GM21717 (cell line): ENCODE data around the gene CD28.
"Not testable (repeated sequence)": the region's sequence is repeated elsewhere in the genome, so short reads cannot be mapped to it uniquely, and the experiment has no call there.

ENCODE experiments used
- ATAC-seq: cut with Tn5 transposase; IDR thresholded peaks from one replicate; pipeline ENCODE4 v1.9.1; 2021; ENCODE audit warnings: mild to moderate bottlenecking, moderate library complexity; ENCODE audit not compliant: unreplicated experiment

The CD28 gene

GRCh38 chr2:203685789-203686420, 20.5 kb upstream of the CD28 start:
- ATAC-seq, result no peak

- no peak for ATAC-seq
Observed at GRCh38 chr2:203687165-203687564, 19.3 kb upstream of the CD28 start.

GRCh38 chr2:203688798-203689197, 17.6 kb upstream of the CD28 start:
- peak; percentile 82 for ATAC-seq

- no peak for ATAC-seq
Observed at GRCh38 chr2:203689426-203690116, 16.9 kb upstream of the CD28 start.

GRCh38 chr2:203690117-203690431, 16.4 kb upstream of the CD28 start:
- ATAC-seq, result no peak

- no peak for ATAC-seq
Observed at GRCh38 chr2:203690441-203691047, 15.9 kb upstream of the CD28 start.

- ATAC-seq, result no peak
Observed at GRCh38 chr2:203691149-203691548, 15.3 kb upstream of the CD28 start.

GRCh38 chr2:203692031-203692710, 14.3 kb upstream of the CD28 start:
- no peak for ATAC-seq

GRCh38 chr2:203693242-203693879, 13.1 kb upstream of the CD28 start:
- ATAC-seq, result no peak

GRCh38 chr2:203694191-203694590, 12.2 kb upstream of the CD28 start:
- no peak for ATAC-seq

GRCh38 chr2:203697190-203697589, 9.2 kb upstream of the CD28 start:
- peak; percentile 50 for ATAC-seq

GRCh38 chr2:203697763-203698162, 8.7 kb upstream of the CD28 start:
- not testable (repeated sequence) for ATAC-seq

- ATAC-seq, result not testable (repeated sequence)
Observed at GRCh38 chr2:203698410-203698809, 8.0 kb upstream of the CD28 start.

- no peak for ATAC-seq
Observed at GRCh38 chr2:203704430-203704829, 2.0 kb upstream of the CD28 start.

- no peak for ATAC-seq
Observed at GRCh38 chr2:203705178-203705577, 1.3 kb upstream of the CD28 start.

- ATAC-seq, result no peak
Observed at GRCh38 chr2:203707530-203707929, 1.1 kb downstream of the CD28 start.

- ATAC-seq, result no peak
Observed at GRCh38 chr2:203708846-203709396, 2.5 kb downstream of the CD28 start.

GRCh38 chr2:203709416-203710040, 3.1 kb downstream of the CD28 start:
- ATAC-seq, result no peak

GRCh38 chr2:203710226-203710625, 3.8 kb downstream of the CD28 start:
- no peak for ATAC-seq

GRCh38 chr2:203710952-203711351, 4.5 kb downstream of the CD28 start:
- no peak for ATAC-seq

- ATAC-seq, result no peak
Observed at GRCh38 chr2:203711399-203711798, 5.0 kb downstream of the CD28 start.
